ENCODE data around the gene PPP4R4. TPM values are rescaled to one million over a fixed set of nuclear protein-coding genes. Genes with fewer than 3 reads are reported as not detected.
A peak's percentile ranks its signal among the peaks of the same experiment; 100 is the strongest.

Gene PPP4R4
- polyA plus RNA-seq, 1 of the 3 experiments (the other 2 are of a cell fraction): 2.5 TPM

DNA sequence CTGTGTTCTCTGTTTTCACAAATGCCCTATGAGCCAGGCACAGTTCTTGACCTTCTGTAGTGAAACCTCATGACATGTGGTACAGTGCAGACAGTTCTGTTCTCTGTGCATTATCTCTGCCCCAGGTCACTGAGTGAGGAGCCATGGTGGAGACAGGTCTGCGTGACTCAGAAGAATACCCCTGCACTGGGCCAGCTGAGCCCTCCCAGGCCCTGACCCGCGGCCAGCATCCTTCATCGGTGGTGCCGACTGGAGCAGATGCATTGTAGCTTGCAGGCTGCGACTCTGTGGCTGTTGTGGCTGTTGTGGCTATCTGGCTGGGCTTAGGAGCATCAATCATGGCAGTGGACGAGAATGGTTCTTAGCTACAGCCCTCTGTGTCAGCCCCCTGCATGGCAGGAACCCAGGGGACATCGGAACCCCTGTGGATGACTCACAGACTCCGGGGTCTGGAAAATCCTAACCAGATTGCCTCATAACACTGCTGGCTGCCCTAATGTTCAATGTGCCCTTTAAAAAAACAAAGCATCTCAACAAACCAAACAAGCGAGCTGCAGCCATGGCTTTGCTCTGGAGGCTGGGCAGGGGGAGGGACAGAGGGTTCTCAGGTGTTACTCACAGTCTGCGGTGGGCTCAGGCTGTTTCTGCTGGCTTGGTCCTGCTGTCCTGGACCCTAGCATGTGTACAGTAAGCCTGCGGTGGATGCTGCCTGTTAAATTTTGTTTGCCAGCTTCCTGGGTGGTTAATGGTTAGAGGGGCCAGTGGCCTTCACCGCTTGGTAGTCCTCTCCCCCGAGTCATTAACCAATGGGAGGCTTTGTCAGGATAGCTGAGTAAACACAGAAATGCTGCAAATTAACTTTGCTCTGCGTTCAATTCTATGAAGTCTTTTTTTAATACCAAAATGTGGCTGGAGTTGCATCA is 148.8 kb downstream of the PPP4R4 start, which contains the start of gene SERPINA6 (continued):
- TF ChIP-seq, protein P1, sequence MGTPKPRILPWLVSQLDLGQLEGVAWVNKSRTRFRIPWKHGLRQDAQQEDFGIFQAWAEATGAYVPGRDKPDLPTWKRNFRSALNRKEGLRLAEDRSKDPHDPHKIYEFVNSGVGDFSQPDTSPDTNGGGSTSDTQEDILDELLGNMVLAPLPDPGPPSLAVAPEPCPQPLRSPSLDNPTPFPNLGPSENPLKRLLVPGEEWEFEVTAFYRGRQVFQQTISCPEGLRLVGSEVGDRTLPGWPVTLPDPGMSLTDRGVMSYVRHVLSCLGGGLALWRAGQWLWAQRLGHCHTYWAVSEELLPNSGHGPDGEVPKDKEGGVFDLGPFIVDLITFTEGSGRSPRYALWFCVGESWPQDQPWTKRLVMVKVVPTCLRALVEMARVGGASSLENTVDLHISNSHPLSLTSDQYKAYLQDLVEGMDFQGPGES (IDR thresholded peaks at IDR 0.05; ENCODE audit: low read depth, low read length): no peak
- TF ChIP-seq, protein P2, sequence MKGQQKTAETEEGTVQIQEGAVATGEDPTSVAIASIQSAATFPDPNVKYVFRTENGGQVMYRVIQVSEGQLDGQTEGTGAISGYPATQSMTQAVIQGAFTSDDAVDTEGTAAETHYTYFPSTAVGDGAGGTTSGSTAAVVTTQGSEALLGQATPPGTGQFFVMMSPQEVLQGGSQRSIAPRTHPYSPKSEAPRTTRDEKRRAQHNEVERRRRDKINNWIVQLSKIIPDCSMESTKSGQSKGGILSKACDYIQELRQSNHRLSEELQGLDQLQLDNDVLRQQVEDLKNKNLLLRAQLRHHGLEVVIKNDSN (IDR thresholded peaks at IDR 0.05; ENCODE audit: borderline replicate concordance, low read depth): no peak
- TF ChIP-seq ELF1 (IDR thresholded peaks at IDR 0.05) (no peak), EP300 (IDR thresholded peaks at IDR 0.05; ENCODE audit: borderline replicate concordance in 1 of 2, low read depth in 1 of 2, low read length in 1 of 2) (peak in 1 of 2 experiments; percentile 32; a peak in 1 of 4 replicates), RFX5 (IDR thresholded peaks at IDR 0.05; ENCODE audit: low read length) (no peak), NRF1 (IDR thresholded peaks at IDR 0.05; ENCODE audit: low read depth, low read length) (no peak), EZH2phosphoT487 (IDR thresholded peaks at IDR 0.05; ENCODE audit: borderline replicate concordance, low read depth) (no peak)
- TF ChIP-seq, protein P3, sequence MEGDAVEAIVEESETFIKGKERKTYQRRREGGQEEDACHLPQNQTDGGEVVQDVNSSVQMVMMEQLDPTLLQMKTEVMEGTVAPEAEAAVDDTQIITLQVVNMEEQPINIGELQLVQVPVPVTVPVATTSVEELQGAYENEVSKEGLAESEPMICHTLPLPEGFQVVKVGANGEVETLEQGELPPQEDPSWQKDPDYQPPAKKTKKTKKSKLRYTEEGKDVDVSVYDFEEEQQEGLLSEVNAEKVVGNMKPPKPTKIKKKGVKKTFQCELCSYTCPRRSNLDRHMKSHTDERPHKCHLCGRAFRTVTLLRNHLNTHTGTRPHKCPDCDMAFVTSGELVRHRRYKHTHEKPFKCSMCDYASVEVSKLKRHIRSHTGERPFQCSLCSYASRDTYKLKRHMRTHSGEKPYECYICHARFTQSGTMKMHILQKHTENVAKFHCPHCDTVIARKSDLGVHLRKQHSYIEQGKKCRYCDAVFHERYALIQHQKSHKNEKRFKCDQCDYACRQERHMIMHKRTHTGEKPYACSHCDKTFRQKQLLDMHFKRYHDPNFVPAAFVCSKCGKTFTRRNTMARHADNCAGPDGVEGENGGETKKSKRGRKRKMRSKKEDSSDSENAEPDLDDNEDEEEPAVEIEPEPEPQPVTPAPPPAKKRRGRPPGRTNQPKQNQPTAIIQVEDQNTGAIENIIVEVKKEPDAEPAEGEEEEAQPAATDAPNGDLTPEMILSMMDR (IDR thresholded peaks at IDR 0.05): no peak

DNA sequence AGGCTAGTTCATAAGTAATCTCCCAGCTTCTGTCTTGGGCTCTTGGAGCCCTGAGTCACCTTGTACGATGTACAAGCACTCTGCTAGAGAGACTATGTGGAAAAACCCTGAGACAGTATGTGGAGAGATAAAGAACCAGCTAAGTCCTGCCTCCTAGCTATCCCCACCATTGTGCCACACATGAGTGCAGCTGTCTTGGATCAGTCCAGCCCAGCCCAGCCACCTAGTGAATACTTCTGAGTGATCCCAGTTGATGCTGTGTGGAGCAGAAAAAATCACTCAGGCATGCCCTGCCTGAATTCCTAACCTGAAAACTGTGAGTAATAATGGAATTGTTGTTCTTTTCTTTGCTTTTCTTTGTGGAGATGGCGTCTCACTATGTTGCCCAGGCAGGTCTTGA is 154.1 kb downstream of the PPP4R4 start:
- Histone ChIP-seq H3K4me1 (ENCODE audit: control insufficient read depth in 1 of 2, insufficient read depth in 2 of 2, low read depth in 1 of 2, low read length in 1 of 2) (peaks cover 0 to 4% of the 10 kb centered on the region in 2 experiments; a peak in 1 of 4 replicates), H3K9ac (no peak overlapping the region), H3K27ac (ENCODE audit: low read depth in 2 of 2, low read length in 1 of 2) (no peak overlapping the region), H4K20me1 (ENCODE audit: insufficient read depth) (no peaks in the 10 kb centered on the region), H3K4me2 (no peak overlapping the region), H3K9me2 (no peaks in the 10 kb centered on the region), H3K79me2 (ENCODE audit: insufficient read depth) (no peaks in the 10 kb centered on the region), H3K9me3 (no peaks in the 10 kb centered on the region), H3K36me3 (replicated peaks in 1 of 2; ENCODE audit: control insufficient read depth in 1 of 2, insufficient read depth in 2 of 2, low read length in 1 of 2) (no peaks in the 10 kb centered on the region), H2AFZ (ENCODE audit: low read depth) (no peak overlapping the region), H3K4me3 (ENCODE audit: low read depth in 2 of 2, low read length in 1 of 2) (no peak overlapping the region), H3F3A (replicated peaks; ENCODE audit: insufficient read depth) (peaks cover 11% of the 10 kb centered on the region), H3K27me3 (ENCODE audit: insufficient read depth) (no peaks in the 10 kb centered on the region)
- TF ChIP-seq GATA2 (CRISPR knock-in tag; IDR thresholded peaks at IDR 0.05) (no peak), RFX5 (IDR thresholded peaks at IDR 0.05; ENCODE audit: low read length) (no peak), ELF1 (IDR thresholded peaks at IDR 0.05) (no peak), RXRA (IDR thresholded peaks at IDR 0.05; ENCODE audit: borderline replicate concordance, low read depth) (no peak), POLR2AphosphoS5 (IDR thresholded peaks at IDR 0.05; ENCODE audit: low read depth, low read length) (no peak), MXI1 (IDR thresholded peaks at IDR 0.05; ENCODE audit: low read depth, low read length) (no peak)
- TF ChIP-seq, protein P4, sequence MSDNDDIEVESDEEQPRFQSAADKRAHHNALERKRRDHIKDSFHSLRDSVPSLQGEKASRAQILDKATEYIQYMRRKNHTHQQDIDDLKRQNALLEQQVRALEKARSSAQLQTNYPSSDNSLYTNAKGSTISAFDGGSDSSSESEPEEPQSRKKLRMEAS (IDR thresholded peaks at IDR 0.05; ENCODE audit: low read depth): no peak
- TF ChIP-seq, protein P3 (IDR thresholded peaks at IDR 0.05): no peak
- TF ChIP-seq, protein P5, sequence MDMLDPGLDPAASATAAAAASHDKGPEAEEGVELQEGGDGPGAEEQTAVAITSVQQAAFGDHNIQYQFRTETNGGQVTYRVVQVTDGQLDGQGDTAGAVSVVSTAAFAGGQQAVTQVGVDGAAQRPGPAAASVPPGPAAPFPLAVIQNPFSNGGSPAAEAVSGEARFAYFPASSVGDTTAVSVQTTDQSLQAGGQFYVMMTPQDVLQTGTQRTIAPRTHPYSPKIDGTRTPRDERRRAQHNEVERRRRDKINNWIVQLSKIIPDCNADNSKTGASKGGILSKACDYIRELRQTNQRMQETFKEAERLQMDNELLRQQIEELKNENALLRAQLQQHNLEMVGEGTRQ (IDR thresholded peaks at IDR 0.05; ENCODE audit: borderline replicate concordance, low read depth, low read length): no peak
- no peak for DNase-seq
- CTCF ChIA-PET: no interaction called here
- POLR2A ChIA-PET: no interaction called here
- 48% methylated on average over 2 of the region's 2 CpGs for WGBS (ENCODE audit: low lambda C conversion rate)
